Cardiac muscle cell (in vitro differentiated cells and primary cell): ENCODE measurements around the gene ASGR1. TPM values are rescaled to one million over a fixed set of nuclear protein-coding genes. Genes with fewer than 3 reads are reported as not detected.
"Not testable (repeated sequence)": the region's sequence is repeated elsewhere in the genome, so short reads cannot be mapped to it uniquely, and the experiment has no call there.

Experiments
- DNase-seq, 2 donors: peaks; one replicate each; pipeline versions ENCODE4 v3.0.0 to v3.0.0-alpha.2; 2010 to 2017; ENCODE audit warnings: low read depth in 1 of 2, low spot score in 1 of 2
- H3K27ac ChIP-seq: fragments of 200-600 bp; sonication (generic); 2 replicates; pipeline ENCODE4 v1.5.1; 2016
- H3K27me3 ChIP-seq: fragments of 200-600 bp; sonication (generic); 2 replicates; pipeline ENCODE4 v1.6.0; 2016; ENCODE audit warnings: control low read depth
- H3K36me3 ChIP-seq: fragments of 200-600 bp; sonication (generic); 2 replicates; pipeline ENCODE4 v1.5.1; 2016; ENCODE audit warnings: control low read depth
- H3K4me1 ChIP-seq: fragments of 200-600 bp; sonication (generic); 2 replicates; pipeline ENCODE4 v1.8.1; 2017; ENCODE audit warnings: low read depth, mild to moderate bottlenecking, mixed run types
- H3K4me3 ChIP-seq: fragments of 200-600 bp; sonication (generic); 2 replicates; pipeline ENCODE4 v1.5.1; 2016; ENCODE audit warnings: mild to moderate bottlenecking
- H3K9me3 ChIP-seq: fragments of 200-600 bp; sonication (generic); 2 replicates; pipeline ENCODE4 v1.5.1; 2017; ENCODE audit warnings: low read depth, mild to moderate bottlenecking, control low read depth
- polyA plus RNA-seq: library from polyadenylated mRNA; unstranded; fragments of >200 nt; fragmentation: Nextera tagmentation; extraction: Ambion mirVana; gene quantifications from 2 replicates; pipeline ENCODE4 v1.2.1, GENCODE V29; 2016
- total RNA-seq: library from RNA; depleted of rRNA; stranded (reverse); fragments of >200 nt; gene quantifications from 2 replicates; pipeline ENCODE4 v1.2.3, GENCODE V29; 2016
- TF ChIP-seq, protein P1 (sequence below): IDR thresholded peaks from 2 replicates; pipeline ENCODE4 v1.5.1; 2012; ENCODE audit warnings: low read depth, mild to moderate bottlenecking, low read length

The ASGR1 gene
- total and polyA plus RNA-seq, 2 experiments from 2014 or later: 20.2 to 21.7 TPM

DNA sequence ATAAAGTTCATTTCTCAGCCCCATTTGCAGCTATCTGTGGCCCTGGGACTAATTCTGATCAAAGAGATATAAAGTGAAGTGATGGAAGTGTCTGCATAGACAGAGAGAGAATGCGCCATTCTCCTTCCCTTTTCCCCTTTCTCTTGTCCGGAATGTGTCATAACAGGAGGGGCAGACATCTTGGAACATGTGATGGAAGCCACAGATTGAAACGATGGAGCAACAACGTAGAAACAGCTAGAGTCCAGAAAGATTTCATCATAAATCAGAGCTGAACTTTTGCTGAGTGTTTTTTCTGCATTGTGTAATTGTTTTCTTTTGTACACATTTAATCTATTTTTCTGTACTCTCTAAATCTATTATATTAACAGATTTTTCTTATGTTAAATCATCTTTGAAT, 11.3 kb downstream of the ASGR1 start:
- peak in 1 of 2 donors; percentile 84 for DNase-seq
- H3K4me3 ChIP-seq: no peak overlapping the region
- no peaks in the 10 kb centered on the region for H3K4me1 ChIP-seq
- H3K9me3 ChIP-seq: no peaks in the 10 kb centered on the region
- H3K27ac ChIP-seq: no peak overlapping the region
- no peaks in the 10 kb centered on the region for H3K36me3 ChIP-seq
- H3K27me3 ChIP-seq: no peaks in the 10 kb centered on the region
- TF ChIP-seq, protein P1, sequence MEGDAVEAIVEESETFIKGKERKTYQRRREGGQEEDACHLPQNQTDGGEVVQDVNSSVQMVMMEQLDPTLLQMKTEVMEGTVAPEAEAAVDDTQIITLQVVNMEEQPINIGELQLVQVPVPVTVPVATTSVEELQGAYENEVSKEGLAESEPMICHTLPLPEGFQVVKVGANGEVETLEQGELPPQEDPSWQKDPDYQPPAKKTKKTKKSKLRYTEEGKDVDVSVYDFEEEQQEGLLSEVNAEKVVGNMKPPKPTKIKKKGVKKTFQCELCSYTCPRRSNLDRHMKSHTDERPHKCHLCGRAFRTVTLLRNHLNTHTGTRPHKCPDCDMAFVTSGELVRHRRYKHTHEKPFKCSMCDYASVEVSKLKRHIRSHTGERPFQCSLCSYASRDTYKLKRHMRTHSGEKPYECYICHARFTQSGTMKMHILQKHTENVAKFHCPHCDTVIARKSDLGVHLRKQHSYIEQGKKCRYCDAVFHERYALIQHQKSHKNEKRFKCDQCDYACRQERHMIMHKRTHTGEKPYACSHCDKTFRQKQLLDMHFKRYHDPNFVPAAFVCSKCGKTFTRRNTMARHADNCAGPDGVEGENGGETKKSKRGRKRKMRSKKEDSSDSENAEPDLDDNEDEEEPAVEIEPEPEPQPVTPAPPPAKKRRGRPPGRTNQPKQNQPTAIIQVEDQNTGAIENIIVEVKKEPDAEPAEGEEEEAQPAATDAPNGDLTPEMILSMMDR: no peak

GRCh38 chr17:7166873-7167272, 12.3 kb downstream of the ASGR1 start:
- no peak overlapping the region for H3K27ac ChIP-seq
- TF ChIP-seq, protein P1: no peak

GRCh38 chr17:7159571-7159970, 19.6 kb downstream of the ASGR1 start:
- not testable (repeated sequence) for H3K36me3 ChIP-seq, H3K9me3 ChIP-seq, H3K4me1 ChIP-seq, H3K4me3 ChIP-seq, H3K27me3 ChIP-seq, H3K27ac ChIP-seq, DNase-seq

More at GRCh38 chr17:7166873-7167272, 12.3 kb downstream of the ASGR1 start:
- H3K4me1 ChIP-seq: no peaks in the 10 kb centered on the region
- no peaks in the 10 kb centered on the region for H3K27me3 ChIP-seq
- H3K36me3 ChIP-seq: no peaks in the 10 kb centered on the region
- H3K9me3 ChIP-seq: no peaks in the 10 kb centered on the region
- DNase-seq: no peak
- no peak overlapping the region for H3K4me3 ChIP-seq

DNA sequence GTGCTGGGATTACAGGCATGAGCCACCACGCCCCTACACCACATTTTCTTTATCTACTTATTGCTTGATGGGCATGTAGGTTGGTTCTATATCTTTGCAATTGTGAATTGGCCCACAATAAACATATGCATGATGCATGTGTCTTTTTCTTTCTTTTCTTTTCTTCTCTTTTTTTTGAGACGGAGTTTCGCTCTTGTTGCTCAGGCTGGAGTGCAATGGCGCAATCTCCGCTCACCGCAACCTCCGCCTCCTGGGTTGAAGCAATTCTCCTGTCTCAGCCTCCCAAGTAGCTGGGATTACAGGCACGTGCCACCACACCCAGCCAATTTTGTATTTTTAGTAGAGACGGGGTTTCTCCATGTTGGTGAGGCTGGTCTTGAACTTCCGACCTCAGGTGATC, 20.7 kb downstream of the ASGR1 start:
- not testable (repeated sequence) for H3K4me3 ChIP-seq, H3K9me3 ChIP-seq, H3K4me1 ChIP-seq, H3K27ac ChIP-seq, H3K27me3 ChIP-seq, DNase-seq, H3K36me3 ChIP-seq

- Histone ChIP-seq H3K27ac (no peak overlapping the region), H3K27me3 (no peaks in the 10 kb centered on the region), H3K36me3 (no peaks in the 10 kb centered on the region), H3K4me1 (no peaks in the 10 kb centered on the region), H3K4me3 (no peak overlapping the region), H3K9me3 (no peaks in the 10 kb centered on the region)
- DNase-seq: no peak
- TF ChIP-seq, protein P1: no peak
These were observed 22.7 kb downstream of the ASGR1 start for GRCh38 chr17:7156342-7156940.

DNA sequence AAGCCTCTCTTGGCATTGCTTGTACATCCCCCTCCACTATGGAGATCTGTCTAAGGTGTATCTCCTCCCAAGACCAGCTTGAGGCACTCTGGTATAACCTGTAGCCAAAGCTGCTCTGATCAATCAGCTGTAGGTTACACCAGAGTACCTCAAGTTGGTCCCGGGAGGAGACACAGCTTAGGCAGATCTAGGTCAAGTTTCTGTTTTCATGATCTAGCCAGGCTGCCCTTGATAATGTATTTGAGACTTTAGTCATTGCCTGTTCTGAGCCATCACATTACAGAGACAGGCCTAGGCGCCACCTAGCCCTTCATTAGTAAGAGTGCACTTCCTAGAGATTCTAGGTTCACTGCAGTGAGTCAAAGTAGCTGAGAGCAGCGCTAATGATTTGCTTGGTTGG, 31.4 kb downstream of the ASGR1 start:
- Histone ChIP-seq H3K9me3 (no peaks in the 10 kb centered on the region), H3K27me3 (no peaks in the 10 kb centered on the region), H3K36me3 (no peaks in the 10 kb centered on the region), H3K4me1 (no peaks in the 10 kb centered on the region), H3K4me3 (no peak overlapping the region), H3K27ac (no peak overlapping the region)
- no peak for DNase-seq
- TF ChIP-seq, protein P1: no peak

DNA sequence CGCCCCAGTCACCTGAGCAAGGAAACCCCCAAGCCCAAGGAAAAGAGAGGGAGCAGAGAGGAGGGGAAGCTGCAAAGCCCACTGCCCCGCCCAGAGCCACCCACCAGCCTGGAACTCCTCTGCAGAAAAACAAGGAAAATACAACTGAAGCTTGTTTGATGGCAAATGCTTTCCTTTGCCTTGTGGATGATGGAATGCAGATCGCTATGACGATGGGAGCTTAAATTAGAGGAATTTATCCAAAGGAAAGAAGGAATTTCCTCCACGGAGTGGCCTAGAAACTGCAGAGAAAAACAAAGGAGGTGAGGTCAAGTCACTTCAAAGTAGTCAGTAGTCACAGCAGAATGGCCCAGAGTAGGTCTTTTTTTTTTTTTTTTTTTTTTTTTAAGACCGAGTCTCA, 33.1 kb downstream of the ASGR1 start:
- TF ChIP-seq, protein P1: no peak
- Histone ChIP-seq H3K4me1 (no peaks in the 10 kb centered on the region), H3K27me3 (no peaks in the 10 kb centered on the region), H3K4me3 (no peak overlapping the region), H3K36me3 (no peaks in the 10 kb centered on the region), H3K27ac (no peak overlapping the region), H3K9me3 (no peaks in the 10 kb centered on the region)
- DNase-seq: no peak
